Neural progenitor cell (in vitro differentiated cells): ENCODE measurements around the gene ARF1. TPM values are rescaled to one million over a fixed set of nuclear protein-coding genes. Genes with fewer than 3 reads are reported as not detected.
A peak's percentile ranks its signal among the peaks of the same experiment; 100 is the strongest.

Experiments used
- DNase-seq: peaks from one replicate; pipeline ENCODE4 v3.0.0-alpha.2; 2016; ENCODE audit warnings: low spot score
- H2AFZ ChIP-seq: fragments of 200-600 bp; sonication (generic); replicated peaks from 2 replicates; pipeline ENCODE4 v1.6.1; 2016; ENCODE audit warnings: antibody characterized with exemption
- H3F3A ChIP-seq: fragments of 200-600 bp; sonication (generic); 2 replicates; pipeline ENCODE4 v1.6.1; 2016; ENCODE audit warnings: antibody characterized with exemption, low read depth
- H3K27ac ChIP-seq: fragments of 200-600 bp; sonication (generic); 2 replicates; pipeline ENCODE4 v1.5.1; 2016; ENCODE audit warnings: mild to moderate bottlenecking
- H3K27me3 ChIP-seq: fragments of 200-600 bp; sonication (generic); 2 replicates; pipeline ENCODE4 v1.6.1; 2016; ENCODE audit warnings: mild to moderate bottlenecking, moderate library complexity
- H3K36me3 ChIP-seq: fragments of 200-600 bp; sonication (generic); 2 replicates; pipeline ENCODE4 v1.5.1; 2016
- H3K4me1 ChIP-seq: fragments of 200-600 bp; sonication (generic); 2 replicates; pipeline ENCODE4 v1.6.1; 2016; ENCODE audit warnings: mixed run types
- H3K4me2 ChIP-seq: fragments of 200-600 bp; sonication (generic); 2 replicates; pipeline ENCODE4 v1.6.1; 2016
- H3K4me3 ChIP-seq: fragments of 200-600 bp; sonication (generic); 2 replicates; pipeline ENCODE4 v1.5.1; 2016
- H3K79me2 ChIP-seq: fragments of 200-600 bp; sonication (generic); 2 replicates; pipeline ENCODE4 v1.6.1; 2016; ENCODE audit warnings: low read depth
- H3K9ac ChIP-seq: fragments of 200-600 bp; sonication (generic); 2 replicates; pipeline ENCODE4 v1.6.1; 2016
- H3K9me3 ChIP-seq: fragments of 200-600 bp; sonication (generic); 2 replicates; pipeline ENCODE4 v1.5.1; 2016; ENCODE audit warnings: low read depth
- H4K20me1 ChIP-seq: fragments of 200-600 bp; sonication (generic); 2 replicates; pipeline ENCODE4 v1.6.1; 2016; ENCODE audit warnings: low read depth
- H3K27ac Mint-ChIP-seq: 3 replicates; pipeline ENCODE4 v1.8.0; 2021; ENCODE audit warnings: mixed read lengths
- H3K27me3 Mint-ChIP-seq: 2 replicates; pipeline ENCODE4 v1.8.0; 2022; ENCODE audit warnings: low read depth, mild to moderate bottlenecking, inconsistent platforms, moderate library complexity, mixed read lengths; ENCODE audit not compliant: insufficient read depth
- H3K36me3 Mint-ChIP-seq: 3 replicates; pipeline ENCODE4 v1.8.0; 2021; ENCODE audit warnings: mixed read lengths
- H3K4me1 Mint-ChIP-seq: 3 replicates; pipeline ENCODE4 v1.8.0; 2021; ENCODE audit warnings: mixed read lengths
- H3K4me3 Mint-ChIP-seq: 3 replicates; pipeline ENCODE4 v1.8.0; 2021; ENCODE audit warnings: mild to moderate bottlenecking, moderate library complexity, mixed read lengths
- H3K9me3 Mint-ChIP-seq: 3 replicates; pipeline ENCODE4 v1.8.0; 2020; ENCODE audit warnings: mixed read lengths
- CTCF ChIP-seq: fragments of 200-600 bp; sonication (generic); IDR thresholded peaks from 2 replicates; pipeline ENCODE4 v1.5.1; 2017; ENCODE audit warnings: antibody characterized with exemption, mild to moderate bottlenecking
- EZH2 ChIP-seq: fragments of 200-600 bp; sonication (generic); IDR thresholded peaks from 2 replicates; pipeline ENCODE4 v1.6.1; 2017; ENCODE audit warnings: antibody characterized with exemption, mild to moderate bottlenecking, moderate library complexity
- EZH2phosphoT487 ChIP-seq: fragments of 200-600 bp; sonication (generic); IDR thresholded peaks from 2 replicates; pipeline ENCODE4 v1.6.1; 2017; ENCODE audit warnings: antibody characterized with exemption
- total RNA-seq: library from RNA; depleted of rRNA; stranded (reverse); fragments of >200 nt; gene quantifications from 2 replicates; pipeline ENCODE4 v1.2.3, GENCODE V29; 2015; ENCODE audit warnings: low replicate concordance

ARF1 gene
- total RNA-seq, 1 donor from 2014 or later, result 95.1 TPM

- Histone ChIP-seq H3K27ac (no peak overlapping the region), H3K36me3 (no peaks in the 10 kb centered on the region), H4K20me1 (peaks cover 72% of the 10 kb centered on the region), H3K4me1 (no peaks in the 10 kb centered on the region), H2AFZ (no peak overlapping the region), H3F3A (no peaks in the 10 kb centered on the region), H3K9me3 (no peaks in the 10 kb centered on the region), H3K79me2 (peaks cover 100% of the 10 kb centered on the region), H3K4me2 (no peak overlapping the region), H3K4me3 (no peak overlapping the region), H3K27me3 (no peaks in the 10 kb centered on the region), H3K9ac (no peak overlapping the region)
- DNase-seq, result no peak
- peaks cover 68% of the 10 kb centered on the region for H3K36me3 Mint-ChIP-seq
- H3K4me1 Mint-ChIP-seq, result peaks cover 31% of the 10 kb centered on the region
- peak overlapping the region; percentile 57 for H3K27ac Mint-ChIP-seq
- H3K9me3 Mint-ChIP-seq, result peaks cover 41% of the 10 kb centered on the region
- no peak overlapping the region for H3K4me3 Mint-ChIP-seq
- peaks cover 8% of the 10 kb centered on the region for H3K27me3 Mint-ChIP-seq
- TF ChIP-seq CTCF, result no peak
- no peak for TF ChIP-seq EZH2
- no peak for TF ChIP-seq EZH2phosphoT487
Observed at GRCh38 chr1:228091084-228091483, 8.6 kb downstream of the ARF1 start.

- H3K4me1 ChIP-seq, result no peaks in the 10 kb centered on the region
- peaks cover 23% of the 10 kb centered on the region for H3K4me1 Mint-ChIP-seq
Observed at GRCh38 chr1:228092342-228093049, 10.0 kb downstream of the ARF1 start.

GRCh38 chr1:228093050-228093906 lies 10.8 kb downstream of the ARF1 start:
- H3K27me3 Mint-ChIP-seq, result peaks cover 8% of the 10 kb centered on the region
- H3K9me3 Mint-ChIP-seq, result peaks cover 41% of the 10 kb centered on the region
- TF ChIP-seq EZH2 (no peak), CTCF (no peak), EZH2phosphoT487 (no peak)
- DNase-seq, result no peak
- no peaks in the 10 kb centered on the region for H3F3A ChIP-seq
- H2AFZ ChIP-seq, result no peak overlapping the region
- peaks cover 68% of the 10 kb centered on the region for H4K20me1 ChIP-seq
- no peak overlapping the region for H3K4me3 ChIP-seq
- no peaks in the 10 kb centered on the region for H3K27me3 ChIP-seq
- peaks cover 18% of the 10 kb centered on the region for H3K4me1 Mint-ChIP-seq
- no peak overlapping the region for H3K9ac ChIP-seq
- peaks cover 91% of the 10 kb centered on the region for H3K79me2 ChIP-seq
- H3K9me3 ChIP-seq, result no peaks in the 10 kb centered on the region
- no peak overlapping the region for H3K27ac Mint-ChIP-seq
- H3K4me1 ChIP-seq, result no peaks in the 10 kb centered on the region
- peaks cover 68% of the 10 kb centered on the region for H3K36me3 Mint-ChIP-seq
- H3K4me3 Mint-ChIP-seq, result no peak overlapping the region
- no peak overlapping the region for H3K27ac ChIP-seq
- no peaks in the 10 kb centered on the region for H3K36me3 ChIP-seq
- H3K4me2 ChIP-seq, result no peak overlapping the region

More at GRCh38 chr1:228092342-228093049, 10.0 kb downstream of the ARF1 start:
- Histone ChIP-seq H4K20me1 (peaks cover 72% of the 10 kb centered on the region), H3K9me3 (no peaks in the 10 kb centered on the region), H3K4me2 (no peak overlapping the region), H3K27ac (no peak overlapping the region), H3K36me3 (no peaks in the 10 kb centered on the region), H2AFZ (no peak overlapping the region), H3K79me2 (peaks cover 98% of the 10 kb centered on the region), H3F3A (no peaks in the 10 kb centered on the region), H3K4me3 (no peak overlapping the region), H3K27me3 (no peaks in the 10 kb centered on the region), H3K9ac (no peak overlapping the region)
- Mint-ChIP-seq H3K27ac (no peak overlapping the region), H3K36me3 (peaks cover 68% of the 10 kb centered on the region), H3K9me3 (peaks cover 41% of the 10 kb centered on the region), H3K27me3 (peaks cover 8% of the 10 kb centered on the region), H3K4me3 (no peak overlapping the region)
- no peak for DNase-seq
- no peak for TF ChIP-seq EZH2phosphoT487
- no peak for TF ChIP-seq CTCF
- no peak for TF ChIP-seq EZH2
